WI38 (cell line): ENCODE data around the gene RPL41.

ENCODE experiments used
- H3K4me3 ChIP-seq: 2 replicates; pipeline ENCODE4 v1.5.1; 2011; ENCODE audit warnings: low read depth, mild to moderate bottlenecking, control low read depth, low read length
- TF ChIP-seq, protein P1 (sequence below): IDR thresholded peaks from 2 replicates; pipeline ENCODE4 v1.5.1; 2012; ENCODE audit warnings: low read depth, mild to moderate bottlenecking, control low read depth, low read length

The RPL41 gene

DNA sequence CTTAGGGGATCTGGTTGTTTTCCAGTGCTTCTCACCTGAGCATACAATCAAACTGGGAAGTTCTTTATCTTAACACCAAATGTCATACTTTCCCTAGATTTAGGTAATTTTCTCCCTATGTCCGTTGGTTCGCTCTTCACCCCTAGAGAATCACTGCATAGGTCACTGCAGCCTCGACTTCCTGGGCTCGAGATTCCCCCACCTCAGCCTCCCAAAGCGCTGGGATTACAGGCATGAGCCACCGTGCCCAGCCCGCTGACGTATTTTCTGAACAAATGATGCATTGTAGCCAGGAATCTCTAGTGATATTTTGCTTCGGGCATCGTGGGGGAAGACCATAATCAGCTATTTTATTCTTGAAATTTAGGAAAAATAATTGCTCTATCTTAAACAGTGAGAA lies 1.1 kb upstream of the RPL41 start:
- TF ChIP-seq, protein P1, sequence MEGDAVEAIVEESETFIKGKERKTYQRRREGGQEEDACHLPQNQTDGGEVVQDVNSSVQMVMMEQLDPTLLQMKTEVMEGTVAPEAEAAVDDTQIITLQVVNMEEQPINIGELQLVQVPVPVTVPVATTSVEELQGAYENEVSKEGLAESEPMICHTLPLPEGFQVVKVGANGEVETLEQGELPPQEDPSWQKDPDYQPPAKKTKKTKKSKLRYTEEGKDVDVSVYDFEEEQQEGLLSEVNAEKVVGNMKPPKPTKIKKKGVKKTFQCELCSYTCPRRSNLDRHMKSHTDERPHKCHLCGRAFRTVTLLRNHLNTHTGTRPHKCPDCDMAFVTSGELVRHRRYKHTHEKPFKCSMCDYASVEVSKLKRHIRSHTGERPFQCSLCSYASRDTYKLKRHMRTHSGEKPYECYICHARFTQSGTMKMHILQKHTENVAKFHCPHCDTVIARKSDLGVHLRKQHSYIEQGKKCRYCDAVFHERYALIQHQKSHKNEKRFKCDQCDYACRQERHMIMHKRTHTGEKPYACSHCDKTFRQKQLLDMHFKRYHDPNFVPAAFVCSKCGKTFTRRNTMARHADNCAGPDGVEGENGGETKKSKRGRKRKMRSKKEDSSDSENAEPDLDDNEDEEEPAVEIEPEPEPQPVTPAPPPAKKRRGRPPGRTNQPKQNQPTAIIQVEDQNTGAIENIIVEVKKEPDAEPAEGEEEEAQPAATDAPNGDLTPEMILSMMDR, result no peak
- peak overlapping the region; percentile 72 for H3K4me3 ChIP-seq

DNA sequence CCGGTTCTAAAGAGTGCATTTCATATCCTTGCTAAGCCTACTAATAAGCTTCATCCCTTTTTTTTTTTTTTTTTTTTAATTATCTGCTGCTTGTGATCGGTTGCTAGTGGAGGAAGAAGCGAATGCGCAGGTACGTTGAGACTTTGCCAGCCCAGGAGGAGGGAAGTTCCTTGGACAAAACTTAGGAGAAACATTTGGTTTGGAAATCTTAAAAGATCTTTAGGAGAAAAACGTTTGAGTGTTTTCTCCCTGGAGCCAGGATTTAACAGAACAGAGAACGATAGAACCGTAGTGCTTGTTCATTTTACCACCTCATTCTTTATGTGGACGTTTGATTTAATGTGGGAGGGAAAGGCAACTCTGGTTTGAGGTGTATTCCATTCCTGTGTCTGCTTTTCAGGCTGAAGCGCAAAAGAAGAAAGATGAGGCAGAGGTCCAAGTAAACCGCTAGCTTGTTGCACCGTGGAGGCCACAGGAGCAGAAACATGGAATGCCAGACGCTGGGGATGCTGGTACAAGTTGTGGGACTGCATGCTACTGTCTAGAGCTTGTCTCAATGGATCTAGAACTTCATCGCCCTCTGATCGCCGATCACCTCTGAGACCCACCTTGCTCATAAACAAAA lies 761 bp downstream of the RPL41 start:
- peak overlapping the region; percentile 72 for H3K4me3 ChIP-seq

DNA sequence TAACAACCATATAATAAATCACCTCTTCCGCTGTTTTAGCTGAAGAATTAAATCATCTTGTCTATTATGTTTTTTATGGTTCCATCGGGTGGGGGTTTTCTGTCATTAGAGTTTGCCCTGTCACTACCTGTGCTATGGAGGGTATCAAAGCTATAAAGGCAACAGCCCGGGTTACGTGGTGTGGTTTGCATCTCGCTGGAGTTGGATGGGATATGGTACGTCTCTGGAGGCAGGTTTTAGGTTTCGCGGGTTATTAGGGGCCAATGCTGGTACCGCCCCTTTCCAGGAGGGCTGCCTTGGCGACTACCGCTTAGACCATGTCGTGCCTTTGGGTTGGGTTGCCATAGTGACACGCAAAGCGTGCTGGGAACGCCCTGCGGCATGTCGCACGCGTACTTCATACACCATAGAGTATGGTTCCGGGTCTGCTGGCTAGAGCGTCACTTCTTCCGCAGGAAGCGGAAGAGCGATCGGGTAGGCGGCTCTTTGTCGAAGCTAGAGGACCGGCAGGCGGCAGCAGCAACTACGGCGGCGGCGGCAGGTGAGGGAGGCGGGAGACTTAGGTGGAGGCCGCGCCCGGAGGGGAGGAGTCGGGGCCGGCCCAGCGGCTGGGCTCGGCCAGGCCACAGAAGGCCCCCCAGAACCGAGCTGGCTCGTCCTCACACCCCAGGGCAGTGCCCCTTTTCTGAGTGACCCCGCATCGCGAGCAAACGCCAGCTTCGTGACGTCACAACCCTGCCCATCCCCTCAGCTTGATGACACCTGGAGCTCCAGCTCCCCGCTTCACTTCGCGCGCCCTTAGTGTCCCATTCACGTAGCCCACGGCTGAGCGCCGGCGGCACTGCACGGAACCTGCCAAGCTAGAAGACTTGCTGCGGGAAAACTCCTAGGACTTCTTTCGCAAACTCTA lies 1.6 kb downstream of the RPL41 start, which contains the start of gene ZC3H10:
TSS of gene ZC3H10 (plus strand) at position 489 of the 910 bp plus-strand sequence. CDS start 2,297 bp downstream, outside the sequence.
- H3K4me3 ChIP-seq, result peak within 1 kb of the TSS; percentile 72
- TF ChIP-seq, protein P1, result peak; percentile 48

DNA sequence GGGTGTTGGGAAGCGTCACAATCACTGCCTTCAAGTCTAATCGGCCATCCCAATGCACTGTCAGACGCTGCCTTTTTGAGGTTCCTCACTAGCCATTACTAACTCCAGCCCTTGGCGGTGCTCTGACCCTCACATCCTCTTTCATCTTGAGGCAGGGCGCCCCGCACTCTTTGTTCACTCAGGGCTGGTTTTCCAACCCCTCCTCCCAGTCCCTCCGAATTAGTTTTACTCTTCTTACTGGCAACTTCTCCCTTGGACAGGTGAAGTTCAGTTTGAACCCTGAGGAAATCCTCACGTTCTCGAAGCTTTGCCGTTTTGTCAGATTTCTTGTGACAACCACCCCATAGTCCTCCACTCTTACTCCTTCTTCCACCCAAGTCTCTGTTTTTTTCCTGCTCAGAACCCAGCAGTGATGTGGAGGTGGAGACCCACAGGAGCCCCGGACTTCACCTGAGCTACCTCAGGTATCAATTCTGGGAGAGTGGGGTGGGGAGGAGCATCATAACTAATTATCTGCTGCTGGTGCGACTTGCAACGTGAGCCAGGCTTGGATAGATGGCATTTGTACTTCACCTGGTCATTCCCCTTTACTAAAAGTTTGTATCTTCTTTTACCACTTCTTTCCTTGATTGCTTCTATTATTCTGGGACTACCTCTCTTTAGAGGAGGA lies 2.4 kb downstream of the RPL41 start:
- H3K4me3 ChIP-seq, result peak overlapping the region; percentile 72
- TF ChIP-seq, protein P1, result no peak

DNA sequence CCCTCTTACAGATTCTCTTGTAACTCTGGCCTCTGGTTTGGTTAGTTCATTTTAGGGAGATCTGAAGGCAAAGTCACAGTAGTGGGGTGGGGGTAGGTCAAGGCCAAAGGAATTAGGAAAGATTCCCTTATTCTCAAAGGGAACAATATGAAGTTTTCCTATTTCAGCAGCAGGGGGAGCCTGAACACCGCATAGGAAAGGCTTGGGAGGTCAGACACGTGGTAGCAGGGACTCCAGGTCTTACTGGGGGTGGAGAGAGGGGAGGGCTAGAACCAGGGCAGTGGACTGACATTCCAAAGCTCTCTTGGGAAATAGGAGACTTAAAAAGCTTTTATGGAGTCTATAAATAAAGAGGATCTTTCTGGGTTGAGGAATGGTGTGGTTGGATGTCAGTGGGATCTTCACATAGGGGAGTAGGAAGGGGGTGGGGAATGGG lies 2.9 kb downstream of the RPL41 start:
- TF ChIP-seq, protein P1, result peak; percentile 64
- H3K4me3 ChIP-seq, result no peak overlapping the region; the same call in 1 of the 2 replicates

DNA sequence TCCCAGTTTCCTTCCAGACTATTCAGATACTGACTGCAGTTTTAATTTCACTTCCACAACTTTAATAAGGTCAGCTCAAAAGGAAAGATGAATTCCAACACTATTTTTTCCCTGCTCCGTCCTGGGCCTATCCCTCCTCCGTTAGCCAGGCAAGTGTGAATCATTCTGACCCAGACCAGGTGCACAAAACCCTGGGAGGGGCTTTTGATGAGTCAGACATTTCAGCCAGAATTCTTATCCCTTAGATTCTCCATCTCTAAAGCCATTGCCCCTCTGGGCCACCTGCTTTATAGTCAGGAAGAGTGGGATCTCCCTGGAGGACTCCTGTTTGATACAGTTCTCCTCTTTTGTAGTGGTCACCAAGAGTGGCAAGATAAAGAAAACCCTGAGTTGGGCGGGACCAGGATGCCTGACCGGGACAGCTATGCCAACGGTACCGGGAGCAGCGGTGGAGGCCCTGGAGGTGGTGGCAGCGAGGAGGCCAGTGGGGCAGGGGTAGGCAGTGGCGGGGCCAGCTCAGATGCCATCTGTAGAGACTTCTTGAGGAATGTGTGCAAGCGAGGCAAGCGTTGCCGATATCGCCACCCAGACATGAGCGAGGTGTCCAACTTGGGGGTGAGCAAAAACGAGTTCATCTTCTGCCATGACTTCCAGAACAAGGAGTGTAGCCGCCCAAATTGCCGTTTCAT lies 3.9 kb downstream of the RPL41 start:
- H3K4me3 ChIP-seq, result no peak overlapping the region
- TF ChIP-seq, protein P1, result no peak

DNA sequence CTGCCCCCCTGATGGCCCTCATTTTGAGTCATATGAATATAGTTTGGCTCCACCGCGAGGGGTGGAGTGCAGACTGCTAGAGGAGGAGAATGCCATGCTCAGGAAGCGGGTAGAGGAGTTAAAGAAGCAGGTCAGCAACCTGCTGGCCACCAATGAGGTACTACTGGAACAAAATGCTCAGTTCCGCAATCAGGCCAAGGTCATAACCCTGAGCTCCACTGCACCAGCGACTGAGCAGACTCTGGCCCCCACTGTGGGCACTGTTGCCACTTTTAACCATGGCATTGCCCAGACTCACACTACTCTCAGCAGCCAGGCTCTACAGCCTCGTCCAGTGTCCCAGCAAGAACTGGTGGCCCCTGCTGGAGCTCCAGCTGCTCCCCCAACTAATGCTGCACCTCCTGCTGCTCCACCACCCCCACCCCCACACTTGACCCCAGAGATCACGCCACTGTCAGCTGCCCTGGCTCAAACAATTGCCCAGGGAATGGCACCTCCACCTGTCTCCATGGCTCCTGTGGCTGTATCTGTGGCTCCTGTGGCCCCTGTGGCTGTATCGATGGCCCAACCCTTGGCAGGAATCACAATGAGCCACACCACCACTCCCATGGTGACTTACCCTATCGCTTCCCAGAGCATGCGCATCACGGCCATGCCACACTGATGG lies 4.9 kb downstream of the RPL41 start:
- no peak overlapping the region for H3K4me3 ChIP-seq
- TF ChIP-seq, protein P1, result no peak
